ENCODE measurements around the gene MAPKAPK2. TPM values are rescaled to one million over a fixed set of nuclear protein-coding genes. Genes with fewer than 3 reads are reported as not detected.

The MAPKAPK2 gene
- total and polyA plus RNA-seq, 2 donors (not counting 1 experiment from before 2014, with no cell fraction given), result 60.3 to 85.8 TPM

- H3K4me2 ChIP-seq (replicated peaks; ENCODE audit: low read depth, low read length, poor library complexity, severe bottlenecking), result no peak overlapping the region
- WGBS (ENCODE audit: insufficient coverage), result 20% methylated on average over 2 of the region's 6 CpGs
- H3K79me2 ChIP-seq (ENCODE audit: control insufficient read depth, insufficient read depth, low read length), result no peaks in the 10 kb centered on the region
- intact Hi-C loops (cut with micrococcal nuclease), result loop anchor here (1.0 to 2.0 kb wide), 7 partner anchors 14 to 185 kb away; no protein-coding TSS in a partner anchor
- H3K36me3 ChIP-seq (replicated peaks in 1 of 2; ENCODE audit: control extremely low read depth in 1 of 2, control insufficient read depth in 1 of 2, extremely low read depth in 1 of 2, insufficient read depth in 2 of 2, low read length in 1 of 2), result no peaks in the 10 kb centered on the region
- H2AFZ ChIP-seq (ENCODE audit: insufficient read depth, low read depth, low read length, poor library complexity, severe bottlenecking), result no peak overlapping the region
- no peaks in the 10 kb centered on the region for H3K9me3 Mint-ChIP-seq (ENCODE audit: insufficient read depth)
- H3K9ac ChIP-seq (ENCODE audit: low read length), result no peak overlapping the region
- ChIA-PET POLR2A (no interaction called here), CTCF (interaction anchor here (0.7 to 18.6 kb wide), 49 partner anchors 10 to 330 kb away, joined by 3 to 215 read pairs (median 9); partner anchors contain the start of genes DYRK3, EIF2D, IKBKE and IL10)
- DNase-seq (no peak), ATAC-seq (ENCODE audit: low read depth) (no peak)
- no peak overlapping the region for H3K27ac Mint-ChIP-seq
- H3K4me3 ChIP-seq (ENCODE audit: control extremely low read depth in 1 of 5, extremely low read depth in 1 of 5, insufficient read depth in 1 of 5, low read depth in 2 of 5, low read length in 4 of 5), result no peak overlapping the region
- H3K4me1 Mint-ChIP-seq, result peaks cover 24% of the 10 kb centered on the region
- no peaks in the 10 kb centered on the region for H4K20me1 ChIP-seq (ENCODE audit: control insufficient read depth, insufficient read depth, low read length, poor library complexity, severe bottlenecking)
- H3K27me3 Mint-ChIP-seq, result peaks cover 40% of the 10 kb centered on the region
- H3K27me3 ChIP-seq (replicated peaks in 1 of 4; ENCODE audit: control extremely low read depth in 1 of 4, control insufficient read depth in 3 of 4, insufficient read depth in 4 of 4, low read length in 3 of 4), result peaks cover 0 to 51% (median 15%) of the 10 kb centered on the region in 4 experiments
- H3K27ac ChIP-seq (ENCODE audit: low read length in 2 of 2), result no peak overlapping the region
- peaks cover 14 to 16% of the 10 kb centered on the region in 2 donors for H3K4me1 ChIP-seq (ENCODE audit: control insufficient read depth in 2 of 2, insufficient read depth in 2 of 2, low read length in 2 of 2)
- no peaks in the 10 kb centered on the region for H3K9me3 ChIP-seq (ENCODE audit: control extremely low read depth in 1 of 3, control insufficient read depth in 2 of 3, insufficient read depth in 1 of 3, low read length in 2 of 3)
- no peak for TF ChIP-seq CTCF (IDR thresholded peaks at IDR 0.05)
- TF ChIP-seq EZH2 (IDR thresholded peaks at IDR 0.05; ENCODE audit: borderline replicate concordance, insufficient read depth, low read depth, low read length, poor library complexity, severe bottlenecking), result no peak
- no peak overlapping the region for H3K4me3 Mint-ChIP-seq
Observed at GRCh38 chr1:206664740-206665139, 20.0 kb upstream of the MAPKAPK2 start.

- H3K27me3 Mint-ChIP-seq, result peaks cover 43% of the 10 kb centered on the region
- Histone ChIP-seq H3K4me1 (ENCODE audit: control insufficient read depth in 2 of 2, insufficient read depth in 2 of 2, low read length in 2 of 2) (peaks cover 14 to 16% of the 10 kb centered on the region in 2 donors), H2AFZ (ENCODE audit: insufficient read depth, low read depth, low read length, poor library complexity, severe bottlenecking) (no peak overlapping the region), H3K4me2 (replicated peaks; ENCODE audit: low read depth, low read length, poor library complexity, severe bottlenecking) (no peak overlapping the region), H3K79me2 (ENCODE audit: control insufficient read depth, insufficient read depth, low read length) (no peaks in the 10 kb centered on the region), H3K27me3 (replicated peaks in 1 of 4; ENCODE audit: control extremely low read depth in 1 of 4, control insufficient read depth in 3 of 4, insufficient read depth in 4 of 4, low read length in 3 of 4) (peaks cover 0 to 49% (median 15%) of the 10 kb centered on the region in 4 experiments), H4K20me1 (ENCODE audit: control insufficient read depth, insufficient read depth, low read length, poor library complexity, severe bottlenecking) (no peaks in the 10 kb centered on the region), H3K36me3 (replicated peaks in 1 of 2; ENCODE audit: control extremely low read depth in 1 of 2, control insufficient read depth in 1 of 2, extremely low read depth in 1 of 2, insufficient read depth in 2 of 2, low read length in 1 of 2) (no peaks in the 10 kb centered on the region), H3K9me3 (ENCODE audit: control extremely low read depth in 1 of 3, control insufficient read depth in 2 of 3, insufficient read depth in 1 of 3, low read length in 2 of 3) (no peaks in the 10 kb centered on the region), H3K27ac (ENCODE audit: low read length in 2 of 2) (no peak overlapping the region), H3K4me3 (ENCODE audit: control extremely low read depth in 1 of 5, extremely low read depth in 1 of 5, insufficient read depth in 1 of 5, low read depth in 2 of 5, low read length in 4 of 5) (no peak overlapping the region), H3K9ac (ENCODE audit: low read length) (no peak overlapping the region)
- no peaks in the 10 kb centered on the region for H3K9me3 Mint-ChIP-seq (ENCODE audit: insufficient read depth)
- ATAC-seq (ENCODE audit: low read depth) (no peak), DNase-seq (no peak)
- WGBS (ENCODE audit: insufficient coverage), result 100% methylated on average over 1 of the region's 3 CpGs
- ChIA-PET POLR2A (interaction anchor here (0.6 kb wide), 1 partner anchor 25 kb away, joined by 3 read pairs; no protein-coding TSS in a partner anchor), CTCF (interaction anchor here (0.9 to 18.6 kb wide), 21 partner anchors 8 to 316 kb away, joined by 3 to 215 read pairs (median 6); partner anchors contain the start of genes DYRK3 and EIF2D)
- peaks cover 27% of the 10 kb centered on the region for H3K4me1 Mint-ChIP-seq
- no peak overlapping the region for H3K4me3 Mint-ChIP-seq
- TF ChIP-seq CTCF (IDR thresholded peaks at IDR 0.05) (no peak), EZH2 (IDR thresholded peaks at IDR 0.05; ENCODE audit: borderline replicate concordance, insufficient read depth, low read depth, low read length, poor library complexity, severe bottlenecking) (no peak)
- intact Hi-C loops (cut with micrococcal nuclease), result no loop called here
- H3K27ac Mint-ChIP-seq, result no peak overlapping the region
Observed at GRCh38 chr1:206666031-206666561, 18.6 kb upstream of the MAPKAPK2 start.
